ENCODE measurements around the gene L3MBTL1. TPM values are rescaled to one million over a fixed set of nuclear protein-coding genes. Genes with fewer than 3 reads are reported as not detected.
"Not testable (repeated sequence)": the region's sequence is repeated elsewhere in the genome, so short reads cannot be mapped to it uniquely, and the experiment has no call there.

The L3MBTL1 gene
- polyA plus RNA-seq, 1 donor (not counting 4 experiments of a cell fraction or from before 2014, with no cell fraction given) = 5.0 TPM

GRCh38 chr20:43492101-43492500 lies 15.4 kb upstream of the L3MBTL1 start:
- Histone ChIP-seq H2AFZ (ENCODE audit: control insufficient read depth, low read length) (no peak overlapping the region), H3K27ac (ENCODE audit: control insufficient read depth, insufficient read depth, low read length) (peak overlapping the region; percentile 67), H3K27me3 (ENCODE audit: control insufficient read depth, extremely low read depth, insufficient read depth, low read length) (no peaks in the 10 kb centered on the region), H3K9me3 (ENCODE audit: control insufficient read depth, low read depth, low read length) (no peaks in the 10 kb centered on the region), H3K79me2 (ENCODE audit: control insufficient read depth, insufficient read depth, low read length) (no peaks in the 10 kb centered on the region), H4K20me1 (ENCODE audit: control insufficient read depth, extremely low read depth, insufficient read depth, low read length) (no peaks in the 10 kb centered on the region), H3K4me1 (ENCODE audit: control insufficient read depth, extremely low read depth, insufficient read depth, low read length) (peaks cover 8% of the 10 kb centered on the region), H3K4me2 (ENCODE audit: control insufficient read depth, extremely low read depth, insufficient read depth, low read depth, low read length) (peak overlapping the region; percentile 79), H3K9me1 (ENCODE audit: control insufficient read depth, extremely low read depth, insufficient read depth, low read length) (no peaks in the 10 kb centered on the region), H3K4me3 (ENCODE audit: control insufficient read depth in 2 of 3, extremely low read depth in 1 of 3, insufficient read depth in 2 of 3, low read depth in 1 of 3, low read length in 3 of 3) (no peak overlapping the region), H3K9ac (ENCODE audit: control insufficient read depth, extremely low read depth, insufficient read depth, low read length) (no peak overlapping the region), H3K36me3 (ENCODE audit: control insufficient read depth in 2 of 2, extremely low read depth in 1 of 2, insufficient read depth in 2 of 2, low read length in 2 of 2) (no peaks in the 10 kb centered on the region)
- peak; percentile 90 for FAIRE-seq
- DNase-seq (ENCODE audit: low read depth, low spot score) = peak; percentile 73
- dilution Hi-C loops (cut with MboI; ENCODE audit: extremely low pct_ligation_motif_present, low sequenced_read_pairs) = no loop called here
- TF ChIP-seq CTCF (optimal IDR thresholded peaks at IDR 0.05 in 1 of 3, IDR thresholded peaks at IDR 0.05 in 1 of 3, conservative IDR thresholded peaks at IDR 0.05 in 1 of 3; ENCODE audit: extremely low read depth in 1 of 3, insufficient read depth in 2 of 3, low read length in 3 of 3) (no peak), EZH2 (IDR thresholded peaks at IDR 0.05; ENCODE audit: low read length) (no peak)

GRCh38 chr20:43495388-43495787 lies 12.1 kb upstream of the L3MBTL1 start:
- H3K4me1 ChIP-seq (ENCODE audit: control insufficient read depth, extremely low read depth, insufficient read depth, low read length) = peaks cover 8% of the 10 kb centered on the region
- H4K20me1 ChIP-seq (ENCODE audit: control insufficient read depth, extremely low read depth, insufficient read depth, low read length) = no peaks in the 10 kb centered on the region
- H2AFZ ChIP-seq (ENCODE audit: control insufficient read depth, low read length) = no peak overlapping the region
- no peak overlapping the region for H3K27ac ChIP-seq (ENCODE audit: control insufficient read depth, insufficient read depth, low read length)
- H3K9me1 ChIP-seq (ENCODE audit: control insufficient read depth, extremely low read depth, insufficient read depth, low read length) = no peaks in the 10 kb centered on the region
- no peak overlapping the region for H3K4me2 ChIP-seq (ENCODE audit: control insufficient read depth, extremely low read depth, insufficient read depth, low read depth, low read length)
- no peak for FAIRE-seq
- dilution Hi-C loops (cut with MboI; ENCODE audit: extremely low pct_ligation_motif_present, low sequenced_read_pairs) = no loop called here
- TF ChIP-seq EZH2 (IDR thresholded peaks at IDR 0.05; ENCODE audit: low read length) (no peak), CTCF (optimal IDR thresholded peaks at IDR 0.05 in 1 of 3, IDR thresholded peaks at IDR 0.05 in 1 of 3, conservative IDR thresholded peaks at IDR 0.05 in 1 of 3; ENCODE audit: extremely low read depth in 1 of 3, insufficient read depth in 2 of 3, low read length in 3 of 3) (no peak)
- no peak overlapping the region for H3K4me3 ChIP-seq (ENCODE audit: control insufficient read depth in 2 of 3, extremely low read depth in 1 of 3, insufficient read depth in 2 of 3, low read depth in 1 of 3, low read length in 3 of 3)
- H3K79me2 ChIP-seq (ENCODE audit: control insufficient read depth, insufficient read depth, low read length) = no peaks in the 10 kb centered on the region
- H3K27me3 ChIP-seq (ENCODE audit: control insufficient read depth, extremely low read depth, insufficient read depth, low read length) = no peaks in the 10 kb centered on the region
- DNase-seq (ENCODE audit: low read depth, low spot score) = no peak
- no peaks in the 10 kb centered on the region for H3K9me3 ChIP-seq (ENCODE audit: control insufficient read depth, low read depth, low read length)
- no peak overlapping the region for H3K9ac ChIP-seq (ENCODE audit: control insufficient read depth, extremely low read depth, insufficient read depth, low read length)
- H3K36me3 ChIP-seq (ENCODE audit: control insufficient read depth in 2 of 2, extremely low read depth in 1 of 2, insufficient read depth in 2 of 2, low read length in 2 of 2) = no peaks in the 10 kb centered on the region

- H4K20me1 ChIP-seq (ENCODE audit: control insufficient read depth, extremely low read depth, insufficient read depth, low read length); H3K9me3 ChIP-seq (ENCODE audit: control insufficient read depth, low read depth, low read length); H3K27ac ChIP-seq (ENCODE audit: control insufficient read depth, insufficient read depth, low read length); H2AFZ ChIP-seq (ENCODE audit: control insufficient read depth, low read length); H3K27me3 ChIP-seq (ENCODE audit: control insufficient read depth, extremely low read depth, insufficient read depth, low read length); H3K4me3 ChIP-seq (ENCODE audit: control insufficient read depth in 2 of 3, extremely low read depth in 1 of 3, insufficient read depth in 2 of 3, low read depth in 1 of 3, low read length in 3 of 3); H3K9me1 ChIP-seq (ENCODE audit: control insufficient read depth, extremely low read depth, insufficient read depth, low read length); dilution Hi-C loops (cut with MboI; ENCODE audit: extremely low pct_ligation_motif_present, low sequenced_read_pairs); H3K9ac ChIP-seq (ENCODE audit: control insufficient read depth, extremely low read depth, insufficient read depth, low read length); FAIRE-seq; H3K36me3 ChIP-seq (ENCODE audit: control insufficient read depth in 2 of 2, extremely low read depth in 1 of 2, insufficient read depth in 2 of 2, low read length in 2 of 2); H3K79me2 ChIP-seq (ENCODE audit: control insufficient read depth, insufficient read depth, low read length); DNase-seq (ENCODE audit: low read depth, low spot score); H3K4me1 ChIP-seq (ENCODE audit: control insufficient read depth, extremely low read depth, insufficient read depth, low read length); H3K4me2 ChIP-seq (ENCODE audit: control insufficient read depth, extremely low read depth, insufficient read depth, low read depth, low read length): not testable (repeated sequence)
These were observed 5.5 kb upstream of the L3MBTL1 start for GRCh38 chr20:43502021-43502420.

Data from keratinocyte (primary cell).